ENCODE measurements around the gene LHX3. TPM values are rescaled to one million over a fixed set of nuclear protein-coding genes. Genes with fewer than 3 reads are reported as not detected.

Gene LHX3
- total and polyA plus RNA-seq, 2 of the 8 experiments (the other 6 are each of a cell fraction or from before 2014, with no cell fraction given) = 0.02 TPM; not detected in 1

- TF ChIP-seq RNF2 (IDR thresholded peaks at IDR 0.05; ENCODE audit: borderline replicate concordance, low read depth, low read length, missing control alignments, poor library complexity, severe bottlenecking) (no peak), SRF (IDR thresholded peaks at IDR 0.05; ENCODE audit: low read depth, low read length) (no peak), SUZ12 (IDR thresholded peaks at IDR 0.05; ENCODE audit: low read length) (no peak), KDM4A (IDR thresholded peaks at IDR 0.05; ENCODE audit: low read depth, low read length, severe bottlenecking) (no peak), SAP30 (IDR thresholded peaks at IDR 0.05; ENCODE audit: insufficient read depth, insufficient replicate concordance, low read length) (no peak), EZH2 (IDR thresholded peaks at IDR 0.05; ENCODE audit: low read depth, low read length, severe bottlenecking) (no peak), TCF12 (IDR thresholded peaks at IDR 0.05; ENCODE audit: low read depth, low read length) (no peak)
These were observed 43.8 kb downstream of the LHX3 start (continued) for GRCh38 chr9:136160995-136161610.

All from H1 (cell line).